ENCODE measurements around the gene WDSUB1.
A peak's percentile ranks its signal among the peaks of the same experiment; 100 is the strongest.

DNA sequence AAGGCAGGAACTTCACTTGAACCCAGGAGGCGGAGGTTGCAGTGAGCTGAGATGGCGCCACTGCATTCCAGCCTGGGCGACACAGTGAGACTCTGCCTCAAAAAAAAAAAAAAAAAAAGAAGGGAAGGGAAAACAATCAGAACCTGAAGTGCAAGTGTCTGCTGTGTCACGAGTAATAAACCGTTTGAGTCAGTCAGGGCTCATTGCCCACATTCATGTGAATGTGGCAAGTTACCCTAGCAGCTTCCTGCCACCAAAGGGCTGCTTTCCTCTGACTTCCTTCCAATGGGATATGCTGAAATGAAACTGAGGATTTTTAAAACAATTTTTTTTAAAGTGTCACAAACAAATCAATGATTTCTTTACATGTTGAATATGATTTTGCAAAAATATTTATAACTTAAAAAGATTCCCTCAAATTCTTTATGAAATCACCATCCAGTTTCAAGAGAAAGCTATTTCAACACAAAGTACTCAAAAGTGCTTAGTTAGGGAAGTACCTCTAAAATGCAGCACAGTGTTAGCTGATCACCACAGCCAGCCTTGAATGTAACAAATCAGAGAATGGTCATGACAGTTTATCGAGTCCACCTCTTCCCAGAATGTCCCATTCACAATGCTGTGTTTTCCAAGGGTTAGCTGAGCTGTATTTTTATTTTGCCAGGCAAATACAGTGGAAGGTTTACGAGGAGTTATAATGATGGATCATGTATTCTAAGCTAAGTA is 36.4 kb downstream of the WDSUB1 start:
- TF ChIP-seq, protein P1, sequence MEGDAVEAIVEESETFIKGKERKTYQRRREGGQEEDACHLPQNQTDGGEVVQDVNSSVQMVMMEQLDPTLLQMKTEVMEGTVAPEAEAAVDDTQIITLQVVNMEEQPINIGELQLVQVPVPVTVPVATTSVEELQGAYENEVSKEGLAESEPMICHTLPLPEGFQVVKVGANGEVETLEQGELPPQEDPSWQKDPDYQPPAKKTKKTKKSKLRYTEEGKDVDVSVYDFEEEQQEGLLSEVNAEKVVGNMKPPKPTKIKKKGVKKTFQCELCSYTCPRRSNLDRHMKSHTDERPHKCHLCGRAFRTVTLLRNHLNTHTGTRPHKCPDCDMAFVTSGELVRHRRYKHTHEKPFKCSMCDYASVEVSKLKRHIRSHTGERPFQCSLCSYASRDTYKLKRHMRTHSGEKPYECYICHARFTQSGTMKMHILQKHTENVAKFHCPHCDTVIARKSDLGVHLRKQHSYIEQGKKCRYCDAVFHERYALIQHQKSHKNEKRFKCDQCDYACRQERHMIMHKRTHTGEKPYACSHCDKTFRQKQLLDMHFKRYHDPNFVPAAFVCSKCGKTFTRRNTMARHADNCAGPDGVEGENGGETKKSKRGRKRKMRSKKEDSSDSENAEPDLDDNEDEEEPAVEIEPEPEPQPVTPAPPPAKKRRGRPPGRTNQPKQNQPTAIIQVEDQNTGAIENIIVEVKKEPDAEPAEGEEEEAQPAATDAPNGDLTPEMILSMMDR (IDR thresholded peaks at IDR 0.05; ENCODE audit: insufficient read depth, low read length) = no peak
- TF ChIP-seq POLR2AphosphoS5 (IDR thresholded peaks at IDR 0.05; ENCODE audit: low read depth) = peak; percentile 32; the same call in 1 of the 2 replicates
- peak; percentile 68; the same call in 1 of the 2 replicates for TF ChIP-seq SPI1 (IDR thresholded peaks at IDR 0.05; ENCODE audit: borderline replicate concordance, low read depth)
- TF ChIP-seq GABPA (IDR thresholded peaks at IDR 0.05; ENCODE audit: low read depth) = 0 out of 2 replicates have a peak, but pooled peaks have one; percentile 14
